Activated CD4-positive, alpha-beta T cell treated with anti-CD3 and anti-CD28 coated beads, Interleukin-2, amount 10 ng/mL, durations not matched to agents 24 days and 14 days (primary cell): ENCODE results near the gene HPCAL4. TPM values are rescaled to one million over a fixed set of nuclear protein-coding genes. Genes with fewer than 3 reads are reported as not detected.

Experiments used
- DNase-seq: peaks from one replicate; pipeline ENCODE4 v3.0.0; 2022
- H3K27ac Mint-ChIP-seq: one replicate; pipeline ENCODE4 v1.8.0; 2022; ENCODE audit warnings: mild to moderate bottlenecking, mixed read lengths
- H3K27me3 Mint-ChIP-seq: one replicate; pipeline ENCODE4 v1.8.0; 2022; ENCODE audit warnings: mixed read lengths
- H3K36me3 Mint-ChIP-seq: one replicate; pipeline ENCODE4 v1.8.0; 2022; ENCODE audit warnings: low read depth, mild to moderate bottlenecking, mixed read lengths
- H3K4me1 Mint-ChIP-seq: one replicate; pipeline ENCODE4 v1.8.0; 2021; ENCODE audit warnings: mixed read lengths
- H3K4me3 Mint-ChIP-seq: one replicate; pipeline ENCODE4 v1.8.0; 2022; ENCODE audit warnings: mild to moderate bottlenecking, moderate library complexity, mixed read lengths
- H3K9me3 Mint-ChIP-seq: one replicate; pipeline ENCODE4 v1.8.0; 2021; ENCODE audit warnings: mixed read lengths
- intact Hi-C: fragments of 100-400 bp; cut with micrococcal nuclease; formaldehyde crosslinking; loops from one replicate; pipeline ENCODE4 v1.15.1; 2023
- total RNA-seq: library from RNA; stranded (reverse); gene quantifications from 2 replicates; pipeline ENCODE4 v1.2.3, GENCODE V29; 2022

The HPCAL4 gene
- total RNA-seq, 1 donor from 2014 or later = 0.44 TPM

GRCh38 chr1:39692152-39693074 lies 1.2 kb upstream of the HPCAL4 start:
- H3K27me3 Mint-ChIP-seq = peaks cover 56% of the 10 kb centered on the region

GRCh38 chr1:39690794-39691382 lies 345 bp downstream of the HPCAL4 start:
- peak overlapping the region; percentile 87 for H3K4me3 Mint-ChIP-seq
- H3K4me1 Mint-ChIP-seq = peaks cover 27% of the 10 kb centered on the region
- H3K9me3 Mint-ChIP-seq = no peaks in the 10 kb centered on the region
- intact Hi-C loops = loop anchor here (1.0 to 5.0 kb wide), 4 partner anchors 24 to 106 kb away; no protein-coding TSS in a partner anchor
- no peak for DNase-seq
- H3K36me3 Mint-ChIP-seq = no peaks in the 10 kb centered on the region
- peak overlapping the region; percentile 78 for H3K27ac Mint-ChIP-seq
- peaks cover 51% of the 10 kb centered on the region for H3K27me3 Mint-ChIP-seq

More at GRCh38 chr1:39692152-39693074, 1.2 kb upstream of the HPCAL4 start:
- DNase-seq = peak; percentile 66
- peaks cover 27% of the 10 kb centered on the region for H3K4me1 Mint-ChIP-seq
- H3K27ac Mint-ChIP-seq = no peak overlapping the region
- H3K4me3 Mint-ChIP-seq = peak overlapping the region; percentile 87
- intact Hi-C loops = loop anchor here (5.0 kb wide), 3 partner anchors 35 to 105 kb away; no protein-coding TSS in a partner anchor
- H3K9me3 Mint-ChIP-seq = no peaks in the 10 kb centered on the region
- no peaks in the 10 kb centered on the region for H3K36me3 Mint-ChIP-seq

GRCh38 chr1:39690225-39690624 lies 1.0 kb downstream of the HPCAL4 start:
- Mint-ChIP-seq H3K4me3 (peak overlapping the region; percentile 87), H3K36me3 (no peaks in the 10 kb centered on the region), H3K27me3 (peaks cover 48% of the 10 kb centered on the region), H3K9me3 (no peaks in the 10 kb centered on the region), H3K27ac (peak overlapping the region; percentile 25), H3K4me1 (peaks cover 27% of the 10 kb centered on the region)
- no peak for DNase-seq
- intact Hi-C loops = loop anchor here (5.0 kb wide), 3 partner anchors 33 to 107 kb away; no protein-coding TSS in a partner anchor

- intact Hi-C loops = loop anchor here (5.0 kb wide), 3 partner anchors 32 to 108 kb away; no protein-coding TSS in a partner anchor
- DNase-seq = no peak
- peaks cover 24% of the 10 kb centered on the region for H3K4me1 Mint-ChIP-seq
- no peaks in the 10 kb centered on the region for H3K9me3 Mint-ChIP-seq
- H3K27ac Mint-ChIP-seq = no peak overlapping the region
- H3K36me3 Mint-ChIP-seq = no peaks in the 10 kb centered on the region
- peaks cover 50% of the 10 kb centered on the region for H3K27me3 Mint-ChIP-seq
- H3K4me3 Mint-ChIP-seq = no peak overlapping the region
Observed at GRCh38 chr1:39689635-39690034, 1.6 kb downstream of the HPCAL4 start.

GRCh38 chr1:39689214-39689613 lies 2.0 kb downstream of the HPCAL4 start:
- no peak for DNase-seq
- intact Hi-C loops = no loop called here
- no peaks in the 10 kb centered on the region for H3K9me3 Mint-ChIP-seq
- H3K27me3 Mint-ChIP-seq = peaks cover 50% of the 10 kb centered on the region
- no peaks in the 10 kb centered on the region for H3K36me3 Mint-ChIP-seq
- no peak overlapping the region for H3K27ac Mint-ChIP-seq
- no peak overlapping the region for H3K4me3 Mint-ChIP-seq
- peaks cover 21% of the 10 kb centered on the region for H3K4me1 Mint-ChIP-seq

- DNase-seq = no peak
- Mint-ChIP-seq H3K9me3 (no peaks in the 10 kb centered on the region), H3K36me3 (no peaks in the 10 kb centered on the region), H3K27ac (no peak overlapping the region), H3K4me3 (no peak overlapping the region), H3K27me3 (peaks cover 50% of the 10 kb centered on the region), H3K4me1 (peaks cover 18% of the 10 kb centered on the region)
- intact Hi-C loops = no loop called here
Observed at GRCh38 chr1:39688706-39689105, 2.5 kb downstream of the HPCAL4 start.

GRCh38 chr1:39687243-39687642 lies 4.0 kb downstream of the HPCAL4 start:
- Mint-ChIP-seq H3K27ac (no peak overlapping the region), H3K9me3 (no peaks in the 10 kb centered on the region), H3K36me3 (no peaks in the 10 kb centered on the region), H3K27me3 (peaks cover 51% of the 10 kb centered on the region), H3K4me3 (no peak overlapping the region), H3K4me1 (peaks cover 18% of the 10 kb centered on the region)
- intact Hi-C loops = no loop called here
- no peak for DNase-seq

- Mint-ChIP-seq H3K9me3 (no peaks in the 10 kb centered on the region), H3K4me3 (no peak overlapping the region), H3K27me3 (peaks cover 48% of the 10 kb centered on the region), H3K27ac (no peak overlapping the region), H3K36me3 (no peaks in the 10 kb centered on the region), H3K4me1 (peaks cover 14% of the 10 kb centered on the region)
- intact Hi-C loops = no loop called here
- DNase-seq = no peak
Observed at GRCh38 chr1:39685071-39685470, 6.2 kb downstream of the HPCAL4 start.

- Mint-ChIP-seq H3K4me3 (no peak overlapping the region), H3K36me3 (no peaks in the 10 kb centered on the region), H3K27ac (no peak overlapping the region), H3K27me3 (peaks cover 43% of the 10 kb centered on the region), H3K9me3 (no peaks in the 10 kb centered on the region), H3K4me1 (peaks cover 12% of the 10 kb centered on the region)
- intact Hi-C loops = no loop called here
- DNase-seq = no peak
Observed at GRCh38 chr1:39684313-39684664, 6.9 kb downstream of the HPCAL4 start.

GRCh38 chr1:39683591-39684312 lies 7.5 kb downstream of the HPCAL4 start:
- no peak overlapping the region for H3K27ac Mint-ChIP-seq
- no peaks in the 10 kb centered on the region for H3K36me3 Mint-ChIP-seq
- H3K4me1 Mint-ChIP-seq = peaks cover 11% of the 10 kb centered on the region
- peak; percentile 76 for DNase-seq
- no peaks in the 10 kb centered on the region for H3K9me3 Mint-ChIP-seq
- H3K4me3 Mint-ChIP-seq = no peak overlapping the region
- intact Hi-C loops = no loop called here
- H3K27me3 Mint-ChIP-seq = peaks cover 39% of the 10 kb centered on the region

- Mint-ChIP-seq H3K4me3 (no peak overlapping the region), H3K9me3 (no peaks in the 10 kb centered on the region), H3K27me3 (peaks cover 28% of the 10 kb centered on the region), H3K27ac (no peak overlapping the region), H3K36me3 (no peaks in the 10 kb centered on the region), H3K4me1 (peaks cover 5% of the 10 kb centered on the region)
- no peak for DNase-seq
- intact Hi-C loops = no loop called here
Observed at GRCh38 chr1:39681999-39682398, 9.2 kb downstream of the HPCAL4 start.

GRCh38 chr1:39681294-39681693 lies 9.9 kb downstream of the HPCAL4 start:
- no peak overlapping the region for H3K4me3 Mint-ChIP-seq
- H3K27me3 Mint-ChIP-seq = peaks cover 26% of the 10 kb centered on the region
- H3K9me3 Mint-ChIP-seq = no peaks in the 10 kb centered on the region
- peaks cover 5% of the 10 kb centered on the region for H3K4me1 Mint-ChIP-seq
- intact Hi-C loops = no loop called here
- DNase-seq = no peak
- H3K36me3 Mint-ChIP-seq = no peaks in the 10 kb centered on the region
- H3K27ac Mint-ChIP-seq = no peak overlapping the region

- Mint-ChIP-seq H3K4me3 (no peak overlapping the region), H3K9me3 (no peaks in the 10 kb centered on the region), H3K27me3 (peaks cover 23% of the 10 kb centered on the region), H3K27ac (no peak overlapping the region), H3K36me3 (no peaks in the 10 kb centered on the region), H3K4me1 (peaks cover 5% of the 10 kb centered on the region)
- intact Hi-C loops = no loop called here
- DNase-seq = no peak
Observed at GRCh38 chr1:39680751-39681150, 10.5 kb downstream of the HPCAL4 start.

GRCh38 chr1:39679821-39680220 lies 11.4 kb downstream of the HPCAL4 start:
- Mint-ChIP-seq H3K36me3 (no peaks in the 10 kb centered on the region), H3K4me1 (peaks cover 5% of the 10 kb centered on the region), H3K27me3 (peaks cover 22% of the 10 kb centered on the region), H3K9me3 (no peaks in the 10 kb centered on the region), H3K27ac (no peak overlapping the region), H3K4me3 (no peak overlapping the region)
- intact Hi-C loops = no loop called here
- no peak for DNase-seq
